Fibroblast of skin of left biceps (primary cell): ENCODE measurements around the gene PLEKHM1.
"Not testable (repeated sequence)": the region's sequence is repeated elsewhere in the genome, so short reads cannot be mapped to it uniquely, and the experiment has no call there.

ENCODE experiments used
- DNase-seq, 2 experiments: peaks; one replicate each; pipeline ENCODE4 v3.0.0-alpha.2; 2013; ENCODE audit warnings: low read depth in 2 of 2

Gene PLEKHM1

DNA sequence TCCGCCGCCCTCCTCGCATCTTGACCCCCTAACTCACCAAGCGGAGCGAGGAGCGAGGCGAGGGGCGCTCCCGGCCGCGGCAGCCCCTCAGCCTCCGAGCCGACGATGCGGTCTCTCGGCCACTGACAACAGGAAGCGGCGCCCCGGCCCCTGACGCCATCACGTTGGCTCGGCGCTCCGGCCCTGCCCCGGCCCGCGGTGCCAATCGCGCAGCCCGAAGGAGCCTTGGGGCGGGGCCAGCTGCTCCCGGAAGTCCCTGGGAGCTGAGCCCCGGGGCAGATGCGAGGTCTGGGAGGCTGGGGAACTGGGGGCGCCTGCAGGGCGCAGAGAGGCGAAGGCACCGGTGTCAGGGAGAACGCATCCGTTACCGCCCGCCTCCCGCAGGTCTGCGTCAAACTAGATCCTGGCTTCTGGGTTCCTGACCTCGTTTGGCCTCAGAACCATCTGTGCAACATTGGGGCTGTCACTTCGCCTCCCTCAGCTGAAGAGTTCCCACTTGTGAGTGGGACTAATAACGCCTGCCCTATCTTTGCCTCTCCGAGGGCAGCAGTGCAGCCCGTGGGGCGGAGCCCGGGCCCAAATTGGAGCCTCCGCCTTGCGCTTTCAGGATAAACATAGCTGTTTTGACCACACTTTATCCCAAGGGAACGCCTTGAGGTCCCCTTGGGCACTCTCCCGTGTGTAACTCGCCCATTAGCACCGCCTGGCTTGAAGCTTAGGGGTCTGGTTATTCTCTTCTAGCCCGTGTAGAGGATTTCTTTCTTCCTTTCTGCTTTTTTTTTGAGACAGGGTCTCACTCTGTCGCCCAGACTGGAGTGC lies at the start of gene PLEKHM1:
PLEKHM1 (minus strand) TSS at position 107 of the 819 bp plus-strand sequence. CDS start 8,237 bp downstream, outside the sequence.
- DNase-seq, result peak; percentile 26 to 27

DNA sequence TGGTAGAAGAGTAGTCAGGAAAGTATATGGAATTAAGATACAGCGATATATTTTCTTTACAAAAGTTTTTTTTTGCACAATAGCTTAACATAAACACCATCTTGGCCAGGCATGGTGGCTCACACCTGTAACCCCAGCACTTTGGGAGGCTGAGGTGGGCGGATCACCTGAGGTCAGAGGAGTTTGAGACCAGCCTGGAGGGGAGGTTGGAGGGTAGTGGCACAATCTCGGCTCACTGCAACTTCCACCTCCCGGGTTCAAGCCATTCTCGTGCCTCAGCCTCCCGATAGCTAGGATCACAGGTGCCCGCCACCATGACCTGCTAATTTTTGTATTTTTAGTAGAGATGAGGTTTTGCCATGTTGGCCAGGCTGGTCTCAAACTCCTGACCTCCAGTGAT lies 47.6 kb upstream of the PLEKHM1 start:
- not testable (repeated sequence) for DNase-seq

DNA sequence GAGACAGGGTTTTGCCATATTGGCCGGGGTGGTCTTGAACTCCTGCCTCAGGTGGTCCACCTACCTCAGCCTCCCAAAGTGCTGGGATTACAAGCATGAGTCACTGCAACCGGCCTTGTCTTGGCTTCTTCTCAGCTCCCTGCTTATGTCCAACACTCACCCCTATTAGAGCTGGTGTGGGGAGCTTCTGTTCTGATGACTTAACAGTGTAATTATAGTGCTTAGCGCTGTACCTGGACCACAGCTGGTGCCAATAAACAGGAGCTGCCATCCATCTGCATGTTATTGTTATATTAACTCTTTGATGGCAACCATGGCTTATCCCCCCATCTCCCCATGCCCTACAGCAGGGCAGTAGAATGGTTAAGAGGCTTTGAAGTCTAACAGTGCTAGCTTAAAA lies 15.6 kb upstream of the PLEKHM1 start:
- not testable (repeated sequence) for DNase-seq

DNA sequence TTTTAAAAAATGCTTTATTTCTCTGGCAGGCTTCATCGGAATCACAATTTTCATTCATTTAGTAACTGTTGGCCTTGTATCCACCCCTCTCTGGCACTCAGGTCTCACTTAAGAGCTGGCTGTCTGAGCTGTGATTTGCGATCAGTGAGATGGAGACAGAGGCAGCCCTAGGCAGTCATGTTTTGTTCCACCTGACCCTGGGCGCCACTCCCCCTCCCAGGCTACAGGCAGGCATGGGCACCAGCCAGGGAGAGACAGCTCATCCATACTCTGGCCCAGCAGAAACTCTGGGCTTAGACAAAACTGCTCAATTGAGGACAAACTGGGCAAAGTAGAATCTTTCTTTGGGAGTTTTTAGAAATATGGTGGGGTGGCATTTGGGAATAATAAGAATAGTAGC lies 14.7 kb upstream of the PLEKHM1 start:
- not testable (repeated sequence) for DNase-seq

DNA sequence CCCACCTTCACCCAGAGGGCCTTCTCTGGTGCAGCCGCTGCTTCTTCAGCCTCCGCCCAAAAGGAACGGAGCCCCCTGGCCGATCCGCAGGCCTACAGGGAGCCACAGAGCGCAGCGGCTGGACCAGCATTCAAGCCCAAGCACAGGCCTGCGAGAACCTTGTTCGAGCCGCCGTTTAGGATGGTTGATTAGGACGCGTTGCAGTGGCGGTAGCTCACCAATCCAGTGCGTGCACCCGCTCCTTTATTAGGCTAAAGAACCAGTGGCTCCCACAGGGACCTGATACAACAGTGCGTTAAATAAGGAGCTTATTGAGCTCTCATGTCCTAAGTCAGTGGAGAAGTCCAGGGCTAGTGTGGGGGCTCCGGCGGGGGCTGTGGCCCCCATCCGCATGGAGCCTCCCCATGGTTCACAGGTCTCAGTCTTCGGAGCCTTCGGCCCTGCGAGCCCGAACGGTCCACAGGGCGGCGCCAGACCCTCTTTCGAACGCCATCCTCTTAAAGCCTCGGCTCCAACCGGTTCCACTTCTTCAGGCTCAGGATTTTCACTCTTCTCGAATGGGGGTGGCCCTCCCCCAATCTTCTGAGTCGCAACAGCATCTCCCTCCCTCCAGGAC lies 10.7 kb upstream of the PLEKHM1 start:
- DNase-seq, result not testable (repeated sequence)

DNA sequence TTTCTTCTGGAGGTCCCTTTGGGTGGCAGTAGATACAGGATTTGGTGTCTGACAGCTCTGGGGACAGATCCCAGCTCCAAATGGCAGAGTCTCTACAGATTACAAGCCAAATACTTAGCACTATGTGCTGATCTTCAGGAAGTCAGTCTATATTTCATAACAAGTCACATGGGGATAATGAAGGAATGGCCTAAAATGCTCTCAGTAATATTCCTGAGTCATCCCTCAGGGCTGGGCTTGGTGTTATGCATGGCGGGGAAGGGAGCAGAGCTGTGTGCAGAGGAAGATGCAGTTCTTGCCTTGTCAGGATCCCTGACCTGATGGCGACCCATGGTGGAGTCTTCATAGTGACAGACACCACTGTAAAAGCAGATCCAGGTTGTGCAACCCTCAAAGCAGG lies 10.0 kb upstream of the PLEKHM1 start:
- not testable (repeated sequence) for DNase-seq

DNA sequence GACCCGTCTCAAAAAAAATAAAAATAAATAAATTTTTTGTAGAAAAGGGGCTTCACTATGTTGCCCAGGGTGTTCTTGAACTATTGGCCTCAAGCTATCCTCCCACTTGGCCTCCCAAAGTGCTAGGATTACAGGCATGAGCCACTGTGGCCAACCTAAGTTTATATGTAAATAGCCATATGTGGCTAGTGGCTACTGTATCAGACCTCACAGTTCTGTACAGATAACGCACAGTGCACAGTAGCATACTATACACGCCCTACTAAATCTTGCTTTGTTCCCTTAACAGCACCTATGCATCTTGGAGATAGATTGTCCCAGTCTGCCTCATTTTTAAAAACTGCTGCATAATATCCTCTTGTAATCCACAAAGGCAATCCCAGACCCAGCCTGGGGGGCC lies 8.7 kb upstream of the PLEKHM1 start:
- not testable (repeated sequence) for DNase-seq

DNA sequence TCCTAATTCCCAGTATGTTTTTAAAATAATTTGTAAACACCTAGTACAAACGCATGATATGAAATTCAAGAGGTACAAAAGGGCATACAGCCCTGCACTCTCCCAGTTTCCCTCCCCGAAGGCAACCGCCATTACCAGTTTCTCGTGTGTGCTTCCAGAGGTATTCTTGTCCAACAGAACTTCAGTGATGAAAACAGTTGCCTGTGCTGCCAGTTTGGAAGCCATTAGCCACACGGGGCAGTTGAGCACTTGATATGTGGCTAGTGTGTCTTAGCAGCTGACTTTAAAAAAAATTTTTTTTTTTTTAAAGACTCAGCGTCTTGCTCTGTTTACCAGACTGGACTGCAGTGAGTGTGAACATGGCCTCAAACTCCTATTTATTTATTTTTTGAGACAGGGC lies 7.9 kb upstream of the PLEKHM1 start:
- not testable (repeated sequence) for DNase-seq

DNA sequence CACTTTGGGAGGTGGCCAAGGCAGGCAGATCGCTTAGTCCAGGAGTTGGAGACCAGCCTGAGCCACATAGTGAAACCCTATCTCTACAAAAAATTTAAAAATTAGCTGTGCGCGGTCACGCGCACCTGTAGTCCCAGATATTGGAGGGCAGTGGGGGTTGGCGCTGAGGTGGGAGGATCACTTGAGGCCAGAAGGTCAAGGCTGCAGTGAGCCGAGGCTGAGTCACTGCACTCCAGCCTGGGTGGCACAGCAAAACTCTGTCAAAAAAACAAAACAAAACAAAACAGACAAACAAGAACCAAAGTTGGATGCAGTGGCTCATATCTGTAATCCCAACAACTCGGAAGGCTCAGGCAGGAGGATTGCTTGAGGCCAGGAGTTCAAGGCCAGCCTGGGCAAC lies 6.9 kb upstream of the PLEKHM1 start:
- not testable (repeated sequence) for DNase-seq

DNA sequence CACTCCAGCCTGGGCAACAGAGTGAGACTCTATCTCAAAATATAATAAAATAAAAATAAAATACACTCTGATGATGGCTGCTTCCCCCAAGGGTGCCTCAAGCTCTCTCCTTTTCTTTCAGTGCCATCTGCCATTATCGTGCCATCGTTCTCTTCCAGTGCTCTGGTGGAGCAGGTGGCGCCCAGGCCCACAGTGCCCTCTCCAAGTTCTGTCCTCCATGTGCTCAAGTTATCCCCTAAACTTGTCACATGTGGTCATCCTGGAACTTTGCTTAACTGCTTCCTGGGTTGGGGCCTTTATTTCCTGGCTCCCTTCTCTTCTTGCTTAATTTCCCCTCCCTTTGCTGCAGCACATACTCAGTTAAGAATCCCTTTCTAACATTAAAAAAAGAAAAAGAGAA lies 6.0 kb upstream of the PLEKHM1 start:
- DNase-seq, result not testable (repeated sequence)

DNA sequence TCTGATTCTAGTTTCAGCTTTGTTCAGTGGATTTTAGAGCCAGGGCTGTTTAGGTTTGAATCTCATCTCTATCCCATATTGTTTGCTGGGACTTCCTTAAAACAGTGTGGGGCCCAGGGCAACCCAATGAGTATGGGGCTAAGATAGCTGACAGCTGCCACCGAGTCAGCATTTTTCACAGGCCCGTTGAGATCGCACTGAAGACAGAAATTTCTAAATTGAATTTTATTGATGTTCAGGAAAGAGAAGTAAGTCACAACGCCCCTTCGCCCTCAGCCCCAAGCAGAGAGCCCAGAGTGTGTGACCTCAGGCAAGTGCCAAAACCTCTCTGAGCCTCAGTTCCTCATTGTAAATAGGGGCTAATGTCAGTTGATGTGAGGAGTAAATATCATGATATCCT lies 4.0 kb upstream of the PLEKHM1 start:
- DNase-seq, result not testable (repeated sequence)

DNA sequence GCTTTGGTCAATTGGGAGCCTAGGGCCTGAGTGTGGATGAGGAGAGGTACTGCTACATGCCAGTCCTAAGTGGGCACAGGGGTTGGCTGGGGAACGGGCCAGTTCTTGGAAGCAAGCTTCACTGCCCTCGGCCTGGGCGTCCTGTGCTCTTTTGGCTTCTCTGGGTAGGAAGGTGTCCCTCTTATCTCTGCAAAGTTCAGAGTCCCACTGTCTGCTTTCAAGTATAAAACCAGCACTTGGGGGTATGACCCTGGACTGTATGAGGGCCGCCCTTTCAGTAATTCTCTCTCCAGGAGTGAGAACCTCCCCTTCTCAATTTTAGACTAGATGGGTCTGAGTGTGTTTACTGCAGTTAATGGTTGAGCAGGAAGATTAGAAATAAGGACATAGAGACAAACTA lies 1.6 kb upstream of the PLEKHM1 start:
- not testable (repeated sequence) for DNase-seq

DNA sequence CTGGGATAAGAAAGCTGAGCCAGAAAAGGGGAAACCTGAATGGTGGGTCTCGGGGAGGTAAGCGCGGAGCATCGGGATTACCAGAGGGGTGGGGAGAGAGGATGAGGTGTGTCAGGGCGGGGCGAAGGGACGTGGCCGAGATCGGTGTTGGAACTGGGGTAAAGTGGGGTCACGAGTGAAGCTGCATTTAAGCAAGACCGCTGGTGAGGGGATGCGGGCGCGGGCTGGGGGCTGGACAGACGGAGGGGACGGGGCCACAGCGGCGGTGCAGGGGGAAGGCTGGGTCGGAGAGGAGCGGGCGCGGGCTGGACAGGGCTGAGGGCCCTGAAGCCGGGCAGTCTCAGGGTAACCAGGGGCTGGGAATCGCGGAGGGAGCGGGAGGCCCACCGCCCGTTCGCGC lies 323 bp downstream of the PLEKHM1 start:
- DNase-seq, result not testable (repeated sequence)

DNA sequence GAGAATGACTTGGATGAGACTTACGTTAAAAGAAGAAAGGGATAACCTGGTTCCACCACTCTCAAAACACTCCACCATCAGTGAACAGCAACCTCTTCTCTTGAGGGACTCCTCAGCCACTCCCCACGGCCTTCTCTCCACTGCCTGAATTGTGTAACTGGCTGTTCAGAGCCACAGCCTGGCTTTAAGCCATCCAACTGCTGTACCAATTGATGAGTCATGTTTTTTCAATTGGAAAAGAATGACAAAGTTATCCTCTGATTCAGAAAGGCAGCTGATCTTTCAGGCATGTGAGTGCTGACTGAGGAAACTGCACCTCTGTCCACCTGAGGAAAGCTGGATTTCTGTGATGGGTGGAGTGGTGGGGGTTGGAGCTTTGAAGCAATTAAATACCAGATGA lies 2.8 kb downstream of the PLEKHM1 start:
- DNase-seq, result peak; percentile 62 to 68

DNA sequence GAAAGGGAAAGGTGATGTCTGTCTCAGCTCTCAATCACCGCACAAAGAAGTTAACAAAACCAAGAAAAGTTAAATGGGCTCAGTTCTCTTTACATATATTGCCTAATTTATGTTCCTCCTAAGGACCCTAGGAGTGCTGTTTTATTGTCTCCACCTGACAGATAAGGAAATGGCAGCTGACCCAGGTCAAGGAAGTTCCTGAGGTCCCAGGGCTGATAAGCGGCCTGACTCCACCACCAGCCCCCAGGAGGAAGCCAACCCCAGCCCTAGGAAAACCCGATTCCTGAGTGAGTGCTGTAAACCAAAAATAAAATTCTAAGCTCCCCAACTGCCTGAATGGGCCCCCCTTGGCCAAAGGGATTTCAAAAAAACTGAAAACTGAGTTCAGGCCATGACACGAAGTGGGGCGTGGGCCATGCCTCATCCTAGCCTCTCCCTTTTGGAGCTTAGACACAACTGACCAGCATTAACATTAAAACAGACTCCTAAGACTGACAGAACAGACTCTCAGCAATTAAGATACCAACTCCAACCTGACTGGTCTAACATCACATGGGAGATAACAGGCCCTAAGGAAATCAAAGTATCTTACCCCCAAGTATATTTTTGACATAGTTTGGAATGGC lies 6.8 kb downstream of the PLEKHM1 start:
- DNase-seq, result not testable (repeated sequence)

DNA sequence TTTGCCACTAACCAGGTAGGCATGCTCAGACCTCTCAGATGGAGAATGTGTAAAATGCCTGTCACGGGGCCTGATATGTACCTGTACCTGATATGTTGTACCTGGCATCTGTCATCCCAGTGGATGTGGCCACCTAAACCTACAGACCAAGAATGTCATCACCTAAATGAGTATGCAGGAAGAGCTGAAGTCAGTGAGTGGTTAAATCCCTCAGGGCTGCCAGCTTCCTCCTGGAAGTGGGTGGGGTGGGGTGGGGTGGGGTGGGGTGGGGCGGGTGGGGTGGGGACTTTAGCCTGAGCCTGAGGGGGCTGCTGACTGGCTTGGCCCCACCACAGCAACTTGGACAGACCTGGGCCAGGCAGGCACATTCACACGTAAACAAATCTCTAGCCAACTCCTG lies 7.3 kb downstream of the PLEKHM1 start:
- DNase-seq, result not testable (repeated sequence)

DNA sequence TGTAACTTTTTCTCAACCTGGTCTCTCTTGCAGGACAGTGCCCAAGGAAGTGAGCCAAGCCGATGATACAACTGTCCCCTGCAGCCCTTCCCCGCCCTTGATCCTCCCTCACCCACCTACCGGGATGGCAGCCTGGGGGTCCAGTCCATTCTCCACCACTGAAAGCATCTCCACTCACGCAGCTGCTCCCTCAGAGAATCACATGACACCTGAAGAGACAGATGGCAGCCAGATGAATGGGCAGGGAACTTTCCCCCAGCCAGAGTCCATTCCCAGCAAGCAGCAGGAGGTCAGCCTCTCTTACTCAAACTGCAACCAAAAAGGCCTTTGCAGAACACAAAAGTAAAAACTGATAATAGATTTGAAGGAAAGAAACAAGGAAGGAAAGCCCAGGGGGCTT lies 8.2 kb downstream of the PLEKHM1 start:
- DNase-seq, result not testable (repeated sequence)

DNA sequence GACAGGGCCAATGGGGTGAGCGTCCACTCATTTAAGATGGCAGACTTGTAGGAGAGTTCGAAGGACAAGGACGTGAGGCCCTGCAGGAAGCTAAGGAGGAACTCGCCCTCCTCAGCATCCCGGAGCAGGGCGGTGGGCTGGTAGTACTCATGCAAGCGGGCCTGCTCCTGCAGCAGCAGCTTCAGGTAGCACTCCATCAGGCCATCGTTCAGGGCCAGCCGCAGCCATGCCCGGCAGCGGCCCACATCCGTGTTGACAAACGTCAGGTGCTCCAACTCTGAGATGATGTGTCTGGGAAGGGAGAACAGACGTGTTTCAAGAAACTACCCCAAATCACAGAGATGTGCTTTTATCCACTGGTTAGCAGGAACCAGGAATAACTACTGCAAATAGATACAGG lies 15.1 kb downstream of the PLEKHM1 start:
- not testable (repeated sequence) for DNase-seq

DNA sequence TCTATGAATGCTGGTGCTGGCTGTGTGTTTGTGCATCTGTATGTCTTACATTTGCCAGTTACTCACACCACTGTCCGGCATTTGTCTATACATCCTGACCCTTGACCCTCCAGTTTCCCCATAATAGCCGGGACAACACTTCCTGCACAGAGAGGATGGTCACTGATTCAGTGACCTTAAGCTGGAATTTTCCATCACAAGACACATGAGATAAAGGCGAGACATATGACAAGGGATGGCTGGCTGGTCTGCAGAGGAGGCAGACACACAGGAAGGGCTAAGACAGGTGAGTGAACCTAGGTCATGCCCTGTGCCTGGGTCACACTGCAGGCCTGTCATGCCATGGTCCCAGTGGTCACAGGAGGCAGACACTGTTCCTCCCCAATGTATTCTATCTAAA lies 18.3 kb downstream of the PLEKHM1 start:
- DNase-seq, result not testable (repeated sequence)

DNA sequence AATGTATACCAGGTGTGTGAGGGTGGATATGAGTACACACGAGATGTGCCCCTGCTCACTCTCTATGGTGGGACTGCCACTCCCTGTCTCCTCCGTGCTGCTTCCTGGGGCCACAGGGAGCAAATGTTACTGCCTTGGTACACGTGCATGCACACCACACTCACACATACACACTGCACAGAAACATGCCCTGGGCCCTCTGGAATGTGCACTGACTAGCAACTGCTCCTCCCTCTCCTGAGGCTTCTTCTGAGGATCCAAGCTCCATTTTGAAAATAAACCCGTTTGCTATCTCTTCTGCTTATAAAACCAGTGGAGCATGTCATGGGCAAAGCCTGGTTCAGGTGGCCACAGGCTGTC lies 21.3 kb downstream of the PLEKHM1 start:
- not testable (repeated sequence) for DNase-seq

DNA sequence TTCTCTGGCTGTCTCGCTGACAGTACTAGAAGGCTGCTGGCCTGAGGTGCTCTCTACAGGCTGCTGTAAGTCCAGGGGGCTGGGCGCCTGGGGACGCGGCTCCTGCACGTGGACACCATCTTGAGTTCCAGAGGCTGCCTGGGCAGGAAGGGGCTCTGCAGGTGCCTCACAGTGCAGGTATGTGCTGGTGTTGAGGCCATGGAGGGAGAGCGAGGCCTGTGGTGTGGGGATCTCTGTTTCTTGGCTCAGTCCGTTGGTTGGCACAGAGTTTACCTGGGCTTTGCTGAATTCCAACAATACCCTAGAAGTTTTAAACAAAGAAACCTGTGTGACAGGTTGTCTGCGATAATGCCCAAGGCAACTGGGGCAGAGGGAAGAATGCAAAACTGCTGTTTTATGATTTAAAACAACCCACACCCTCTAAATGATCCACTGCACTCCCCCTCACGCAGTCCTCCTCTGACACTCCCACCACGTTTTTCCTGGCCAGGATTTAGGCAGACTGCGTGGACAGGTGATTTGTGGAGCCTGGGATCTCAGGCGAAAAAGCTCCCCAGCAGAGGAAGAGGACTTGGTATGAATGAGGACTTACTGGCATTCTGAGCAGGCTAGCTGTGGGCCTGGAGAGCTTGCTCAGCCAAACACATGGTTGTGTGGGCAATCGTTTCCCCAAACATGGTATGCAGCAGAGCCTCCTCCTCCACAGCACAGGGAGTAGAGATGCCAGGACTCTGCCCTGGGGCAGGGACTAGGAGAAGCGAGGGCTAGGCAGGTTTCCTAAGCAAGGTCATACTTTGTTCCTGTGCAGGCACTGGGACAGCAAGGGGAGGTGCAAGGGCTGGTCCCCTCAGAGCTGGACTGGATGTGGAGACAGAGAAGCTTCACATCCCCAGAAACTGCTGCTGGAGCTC lies 22.0 kb downstream of the PLEKHM1 start:
- DNase-seq, result not testable (repeated sequence)
